GM21619 (cell line): ENCODE results near the gene IL15RA.
"Not testable (repeated sequence)": the region's sequence is repeated elsewhere in the genome, so short reads cannot be mapped to it uniquely, and the experiment has no call there.

ENCODE experiments used
- ATAC-seq: cut with Tn5 transposase; IDR thresholded peaks from one replicate; pipeline ENCODE4 v1.9.1; 2021; ENCODE audit not compliant: unreplicated experiment

IL15RA gene

GRCh38 chr10:5971315-5971832 lies 6.0 kb downstream of the IL15RA start:
- peak; percentile 27 for ATAC-seq

GRCh38 chr10:5970527-5970926 lies 6.8 kb downstream of the IL15RA start:
- no peak for ATAC-seq

GRCh38 chr10:5970066-5970465 lies 7.3 kb downstream of the IL15RA start:
- no peak for ATAC-seq

- no peak for ATAC-seq
These were observed 8.5 kb downstream of the IL15RA start for GRCh38 chr10:5968681-5969453.

- ATAC-seq = no peak
These were observed 9.2 kb downstream of the IL15RA start for GRCh38 chr10:5968037-5968680.

- no peak for ATAC-seq
These were observed 12.1 kb downstream of the IL15RA start for GRCh38 chr10:5965266-5965665.

GRCh38 chr10:5964736-5965135 lies 12.6 kb downstream of the IL15RA start:
- no peak for ATAC-seq

- ATAC-seq = no peak
These were observed 13.8 kb downstream of the IL15RA start for GRCh38 chr10:5963591-5963990.

GRCh38 chr10:5963071-5963470 lies 14.3 kb downstream of the IL15RA start:
- ATAC-seq = no peak

- ATAC-seq = not testable (repeated sequence)
These were observed 14.9 kb downstream of the IL15RA start for GRCh38 chr10:5962358-5962940.

- no peak for ATAC-seq
These were observed 15.8 kb downstream of the IL15RA start for GRCh38 chr10:5961405-5962100.

- not testable (repeated sequence) for ATAC-seq
These were observed 16.4 kb downstream of the IL15RA start for GRCh38 chr10:5960973-5961275.

GRCh38 chr10:5960070-5960972 lies 17.0 kb downstream of the IL15RA start:
- no peak for ATAC-seq

GRCh38 chr10:5959581-5960069 lies 17.7 kb downstream of the IL15RA start:
- no peak for ATAC-seq

- ATAC-seq = no peak
These were observed 18.2 kb downstream of the IL15RA start for GRCh38 chr10:5959142-5959541.

- no peak for ATAC-seq
These were observed 18.7 kb downstream of the IL15RA start for GRCh38 chr10:5958675-5959074.

GRCh38 chr10:5958077-5958476 lies 19.3 kb downstream of the IL15RA start:
- no peak for ATAC-seq

- no peak for ATAC-seq
These were observed 21.0 kb downstream of the IL15RA start for GRCh38 chr10:5956146-5956936.

GRCh38 chr10:5953676-5954075 lies 23.7 kb downstream of the IL15RA start:
- no peak for ATAC-seq
